ENCODE measurements around the gene FOXQ1. TPM values are rescaled to one million over a fixed set of nuclear protein-coding genes. Genes with fewer than 3 reads are reported as not detected.

Gene FOXQ1
- polyA plus RNA-seq, 1 of the 3 experiments (the other 2 are of a cell fraction), result not detected

GRCh38 chr6:1296542-1296941 is 15.4 kb upstream of the FOXQ1 start (continued):
- TF ChIP-seq POLR2AphosphoS5 (IDR thresholded peaks at IDR 0.05; ENCODE audit: low read depth, low read length), result no peak
- no peak for TF ChIP-seq SIN3A (IDR thresholded peaks at IDR 0.05; ENCODE audit: borderline replicate concordance, low read depth, low read length)

GRCh38 chr6:1297746-1298145 is 14.2 kb upstream of the FOXQ1 start:
- Histone ChIP-seq H2AFZ (ENCODE audit: low read depth) (no peak overlapping the region), H3K27me3 (ENCODE audit: insufficient read depth) (peaks cover 9% of the 10 kb centered on the region), H3K9ac (no peak overlapping the region), H3K4me1 (ENCODE audit: control insufficient read depth in 1 of 2, insufficient read depth in 2 of 2, low read depth in 1 of 2, low read length in 1 of 2) (no peaks in the 10 kb centered on the region), H3K79me2 (ENCODE audit: insufficient read depth) (no peaks in the 10 kb centered on the region), H3K27ac (ENCODE audit: low read depth in 2 of 2, low read length in 1 of 2) (no peak overlapping the region), H3K36me3 (replicated peaks in 1 of 2; ENCODE audit: control insufficient read depth in 1 of 2, insufficient read depth in 2 of 2, low read length in 1 of 2) (no peaks in the 10 kb centered on the region), H4K20me1 (ENCODE audit: insufficient read depth) (no peaks in the 10 kb centered on the region), H3F3A (replicated peaks; ENCODE audit: insufficient read depth) (no peaks in the 10 kb centered on the region), H3K4me3 (ENCODE audit: low read depth in 2 of 2, low read length in 1 of 2) (no peak overlapping the region; a peak in 1 of 4 replicates), H3K9me3 (no peaks in the 10 kb centered on the region), H3K4me2 (no peak overlapping the region), H3K9me2 (no peaks in the 10 kb centered on the region)
- ChIA-PET CTCF (no interaction called here), POLR2A (no interaction called here)
- 4% methylated on average over 4 of the region's 4 CpGs for WGBS (ENCODE audit: low lambda C conversion rate)
- no peak for TF ChIP-seq FOXM1 (IDR thresholded peaks at IDR 0.05; ENCODE audit: low read depth)
- TF ChIP-seq USF2 (IDR thresholded peaks at IDR 0.05; ENCODE audit: borderline replicate concordance, low read depth, low read length), result no peak
- no peak for TF ChIP-seq RAD21 (IDR thresholded peaks at IDR 0.05; ENCODE audit: low read length)
- no peak for TF ChIP-seq ELF1 (IDR thresholded peaks at IDR 0.05)
- TF ChIP-seq TCF12 (IDR thresholded peaks at IDR 0.05), result peak; percentile 10; the same call in 1 of the 2 replicates
- DNase-seq, result no peak

- Histone ChIP-seq H3K9me2 (no peaks in the 10 kb centered on the region), H3K9me3 (no peaks in the 10 kb centered on the region), H3K27me3 (ENCODE audit: insufficient read depth) (peaks cover 9% of the 10 kb centered on the region), H2AFZ (ENCODE audit: low read depth) (no peak overlapping the region), H3K9ac (no peak overlapping the region), H4K20me1 (ENCODE audit: insufficient read depth) (no peaks in the 10 kb centered on the region), H3K36me3 (replicated peaks in 1 of 2; ENCODE audit: control insufficient read depth in 1 of 2, insufficient read depth in 2 of 2, low read length in 1 of 2) (no peaks in the 10 kb centered on the region), H3K4me1 (ENCODE audit: control insufficient read depth in 1 of 2, insufficient read depth in 2 of 2, low read depth in 1 of 2, low read length in 1 of 2) (no peaks in the 10 kb centered on the region), H3K79me2 (ENCODE audit: insufficient read depth) (no peaks in the 10 kb centered on the region), H3F3A (replicated peaks; ENCODE audit: insufficient read depth) (no peaks in the 10 kb centered on the region), H3K27ac (ENCODE audit: low read depth in 2 of 2, low read length in 1 of 2) (no peak overlapping the region), H3K4me3 (ENCODE audit: low read depth in 2 of 2, low read length in 1 of 2) (no peak overlapping the region), H3K4me2 (no peak overlapping the region)
- ChIA-PET CTCF (no interaction called here), POLR2A (no interaction called here)
- 7% methylated on average over 2 of the region's 2 CpGs for WGBS (ENCODE audit: low lambda C conversion rate)
- TF ChIP-seq EZH2phosphoT487 (IDR thresholded peaks at IDR 0.05; ENCODE audit: borderline replicate concordance, low read depth), result no peak
- no peak for TF ChIP-seq TAF1 (IDR thresholded peaks at IDR 0.05; ENCODE audit: borderline replicate concordance, low read depth, low read length)
- TF ChIP-seq MXI1 (IDR thresholded peaks at IDR 0.05; ENCODE audit: low read depth, low read length), result no peak
- no peak for TF ChIP-seq USF1 (IDR thresholded peaks at IDR 0.05; ENCODE audit: borderline replicate concordance, low read depth)
- DNase-seq, result no peak
These were observed 13.1 kb upstream of the FOXQ1 start for GRCh38 chr6:1298768-1299167.

All from SK-N-SH (cell line).